GM18907 (cell line): Measurements from ENCODE around the gene BCAS1.
A peak's percentile ranks its signal among the peaks of the same experiment; 100 is the strongest.

Experiments
- ATAC-seq: cut with Tn5 transposase; IDR thresholded peaks from one replicate; pipeline ENCODE4 v1.9.1; 2021; ENCODE audit warnings: mild to moderate bottlenecking, moderate library complexity; ENCODE audit not compliant: unreplicated experiment

Gene BCAS1

GRCh38 chr20:53947501-53948195, 122.7 kb downstream of the BCAS1 start:
- no peak for ATAC-seq

- no peak for ATAC-seq
Observed at GRCh38 chr20:53946106-53946505, 124.3 kb downstream of the BCAS1 start.

DNA sequence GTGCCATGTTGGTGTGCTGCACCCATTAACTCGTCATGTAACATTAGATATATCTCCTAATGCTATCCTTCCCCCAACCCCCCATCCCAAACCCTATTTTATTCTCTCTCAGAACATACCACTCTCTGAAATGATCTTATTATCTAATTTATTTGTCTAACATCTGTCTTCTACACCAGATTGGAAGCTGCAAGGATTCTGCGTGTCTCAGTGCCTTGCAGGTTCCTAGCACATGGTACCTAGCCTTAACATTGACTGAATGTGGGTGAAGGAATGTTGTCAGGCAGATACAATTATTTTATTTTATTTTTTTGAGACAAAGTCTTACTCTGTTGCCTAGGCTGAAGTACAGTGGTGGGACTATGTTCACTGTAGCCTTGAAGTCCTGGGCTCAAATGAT, 124.9 kb downstream of the BCAS1 start:
- no peak for ATAC-seq

DNA sequence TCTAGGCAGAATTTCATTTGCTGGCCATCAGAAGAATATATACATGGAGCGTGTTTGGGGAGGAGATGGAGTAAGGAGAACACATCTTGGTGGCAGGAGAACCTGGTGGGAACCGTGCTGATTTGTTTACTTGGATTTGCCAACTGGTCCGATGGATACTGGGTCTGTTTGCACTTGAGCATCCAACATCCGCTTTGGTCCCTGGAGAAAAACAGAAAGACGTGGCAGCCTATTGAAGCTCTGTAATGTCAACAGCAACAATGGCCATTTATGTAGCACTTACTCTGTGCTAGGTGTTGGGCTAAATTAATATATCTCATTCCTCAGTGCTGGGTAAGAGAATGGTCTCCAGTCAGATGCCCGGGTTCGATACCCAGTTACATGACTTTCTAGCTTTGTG, 125.6 kb downstream of the BCAS1 start:
- no peak for ATAC-seq

DNA sequence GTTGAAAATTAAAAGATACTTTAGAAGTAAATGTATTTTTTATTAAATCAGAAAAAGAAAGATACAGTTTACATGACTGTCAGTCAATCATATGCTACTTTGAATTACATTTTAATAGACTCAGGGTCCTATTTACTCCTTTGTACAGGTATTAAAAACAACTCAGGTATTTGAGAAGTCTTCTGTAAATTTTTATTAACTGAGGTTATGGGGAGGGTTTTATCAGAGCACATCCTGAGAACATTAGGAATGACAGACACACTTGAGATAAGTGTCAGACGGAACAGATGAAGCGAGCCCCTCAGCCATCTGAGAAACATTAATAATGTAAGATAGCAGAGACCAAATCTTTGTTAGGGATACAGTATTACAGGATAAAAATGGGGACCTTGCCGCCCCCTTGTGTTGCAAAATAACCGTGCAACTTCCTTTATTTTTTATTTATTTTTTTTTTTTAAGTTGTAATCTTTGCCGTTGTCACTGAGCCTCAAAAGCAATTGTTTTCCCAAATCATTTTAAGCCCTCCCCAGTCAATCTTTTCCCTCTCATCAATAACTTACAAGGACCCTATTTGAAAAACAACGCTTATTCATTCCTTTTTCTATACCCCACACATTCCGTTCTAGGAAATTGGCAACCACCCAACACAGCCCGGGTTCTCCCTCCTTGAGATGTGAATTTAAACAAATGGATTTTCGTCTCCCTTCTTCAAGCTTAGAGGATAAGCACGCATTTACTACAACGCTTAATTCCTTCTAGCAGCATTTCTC, 126.7 kb downstream of the BCAS1 start:
- no peak for ATAC-seq

GRCh38 chr20:53942973-53943372, 127.4 kb downstream of the BCAS1 start:
- ATAC-seq, result no peak

- ATAC-seq, result no peak
Observed at GRCh38 chr20:53942472-53942816, 128.0 kb downstream of the BCAS1 start.

DNA sequence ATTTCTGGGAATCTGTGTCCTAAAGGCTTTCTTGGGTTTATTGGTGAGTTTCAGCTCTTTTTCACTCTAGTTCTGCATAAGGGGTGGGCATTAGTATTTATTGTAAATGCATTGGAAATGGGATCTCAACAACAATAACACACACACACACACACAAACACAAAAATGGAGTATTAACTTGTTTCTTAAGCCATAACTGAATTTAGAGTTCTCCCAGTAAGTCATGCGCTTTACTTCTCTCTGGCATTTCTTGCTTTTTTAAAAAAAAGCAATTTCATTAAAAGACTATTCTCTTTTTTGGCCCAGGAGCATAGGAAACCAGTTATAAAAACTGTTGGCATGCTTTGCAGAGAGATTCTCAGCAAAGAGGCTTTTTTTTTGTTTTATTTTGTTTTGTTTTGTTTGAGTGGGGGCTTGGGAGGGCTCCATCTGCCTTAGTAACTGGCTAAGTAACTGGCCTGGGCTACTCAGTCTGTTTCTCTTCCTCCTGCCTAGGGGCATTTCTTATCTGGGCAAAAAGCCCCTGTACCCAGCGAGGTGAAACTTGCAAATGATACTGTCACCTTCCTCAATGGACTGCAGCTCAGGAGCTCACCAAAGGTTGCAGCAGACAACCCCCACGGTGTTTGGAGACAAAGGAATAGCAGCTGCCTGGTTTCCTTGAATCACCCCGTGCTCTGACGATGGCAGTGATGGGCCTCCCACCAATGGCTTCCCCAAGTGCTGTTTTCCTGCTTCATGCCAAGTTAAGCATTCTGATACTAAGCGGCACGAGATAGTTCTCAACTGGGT, 128.5 kb downstream of the BCAS1 start:
- peak; percentile 56 for ATAC-seq

GRCh38 chr20:53940907-53941545, 129.4 kb downstream of the BCAS1 start:
- ATAC-seq, result no peak

DNA sequence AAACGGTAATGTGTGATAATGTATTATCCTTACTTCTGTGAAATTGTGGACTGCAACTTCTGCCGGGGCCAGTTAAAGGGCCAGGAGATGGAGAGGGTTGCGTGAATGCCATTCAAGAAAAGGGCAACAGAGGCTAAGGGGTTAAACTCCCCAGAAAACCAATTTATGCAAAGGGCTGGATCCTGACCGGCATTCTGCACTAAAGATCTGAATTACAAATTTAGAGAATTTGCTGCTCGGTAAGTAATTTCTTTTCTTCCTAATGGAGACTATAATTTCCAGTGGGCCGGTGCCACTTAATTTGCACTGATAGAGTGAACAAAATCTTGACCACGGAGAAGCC, 130.1 kb downstream of the BCAS1 start:
- no peak for ATAC-seq

DNA sequence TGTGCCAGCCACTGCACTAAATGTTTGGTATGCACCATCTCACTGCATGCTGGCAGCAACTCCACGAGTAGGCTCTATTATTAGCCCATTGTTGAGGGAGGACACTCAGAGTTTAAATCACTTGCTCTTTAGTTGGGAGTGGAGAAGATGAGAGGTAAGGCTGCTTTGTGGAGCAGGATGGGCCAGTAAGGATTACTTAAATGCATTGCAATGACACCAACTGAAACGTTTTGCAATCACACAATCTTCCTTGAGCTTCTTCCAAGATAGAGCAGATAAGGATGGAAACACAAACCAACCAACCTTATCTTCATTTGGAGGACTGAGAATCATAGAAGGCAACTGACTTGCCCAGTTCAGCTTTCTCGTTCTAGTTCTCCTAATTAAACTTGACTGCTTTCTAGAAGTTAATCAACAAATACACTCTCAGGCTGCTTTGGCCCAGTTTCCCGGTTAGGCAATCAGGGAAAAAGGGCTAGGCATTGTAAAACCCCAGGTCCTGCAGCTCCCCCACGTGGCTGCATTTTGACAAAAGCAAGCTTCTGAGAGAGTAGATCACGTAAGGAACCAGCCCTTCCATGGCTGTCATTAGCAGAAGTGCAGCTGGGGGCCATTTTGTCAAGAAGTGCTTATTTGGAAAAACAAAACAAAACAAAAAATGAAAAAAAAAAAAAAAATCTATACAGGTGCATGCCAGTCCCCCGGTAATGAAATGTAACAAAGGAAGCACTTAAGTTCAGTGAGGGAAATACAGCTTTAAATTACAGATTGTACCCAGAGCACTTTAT, 130.6 kb downstream of the BCAS1 start:
- ATAC-seq, result peak; percentile 76

DNA sequence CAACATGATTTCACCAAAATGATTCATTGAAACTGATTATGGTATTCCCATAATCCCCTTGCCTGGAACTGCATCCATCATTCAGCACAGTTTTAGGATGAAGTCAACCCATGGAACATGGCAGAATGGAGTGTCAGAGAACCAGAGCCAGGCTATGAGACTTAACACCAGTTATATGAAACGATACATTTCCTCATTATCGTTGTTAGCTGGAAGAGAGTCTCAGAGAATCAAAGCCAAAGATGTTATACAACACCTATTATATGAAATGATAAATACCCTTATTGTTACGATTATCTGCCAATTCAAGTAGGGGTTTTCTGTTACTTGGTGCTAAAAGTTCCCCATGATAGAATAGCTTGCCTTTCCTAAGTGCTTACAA, 131.2 kb downstream of the BCAS1 start:
- no peak for ATAC-seq

DNA sequence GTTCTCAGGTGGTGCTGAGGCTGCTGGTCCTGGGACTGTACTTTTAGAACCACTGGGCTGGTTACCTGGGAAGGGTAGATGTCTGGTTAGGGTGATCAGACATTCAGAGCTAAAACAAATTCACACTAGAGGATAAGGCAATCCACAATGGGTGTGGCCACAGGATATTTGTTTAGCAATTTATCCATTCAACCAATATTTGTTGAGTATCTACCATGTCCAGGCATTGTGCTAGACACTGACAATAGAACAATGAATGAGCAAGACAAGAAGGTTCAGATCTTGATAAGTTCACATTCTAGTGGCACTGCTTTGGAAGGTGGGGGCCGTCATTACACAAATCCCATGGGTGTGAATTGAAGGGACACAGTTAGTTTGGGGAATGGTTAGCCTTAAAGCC, 131.7 kb downstream of the BCAS1 start:
- ATAC-seq, result no peak

GRCh38 chr20:53937929-53938367, 132.4 kb downstream of the BCAS1 start:
- no peak for ATAC-seq

- ATAC-seq, result no peak
Observed at GRCh38 chr20:53937339-53937741, 133.1 kb downstream of the BCAS1 start.

- ATAC-seq, result peak; percentile 2
Observed at GRCh38 chr20:53935344-53936084, 134.9 kb downstream of the BCAS1 start.

DNA sequence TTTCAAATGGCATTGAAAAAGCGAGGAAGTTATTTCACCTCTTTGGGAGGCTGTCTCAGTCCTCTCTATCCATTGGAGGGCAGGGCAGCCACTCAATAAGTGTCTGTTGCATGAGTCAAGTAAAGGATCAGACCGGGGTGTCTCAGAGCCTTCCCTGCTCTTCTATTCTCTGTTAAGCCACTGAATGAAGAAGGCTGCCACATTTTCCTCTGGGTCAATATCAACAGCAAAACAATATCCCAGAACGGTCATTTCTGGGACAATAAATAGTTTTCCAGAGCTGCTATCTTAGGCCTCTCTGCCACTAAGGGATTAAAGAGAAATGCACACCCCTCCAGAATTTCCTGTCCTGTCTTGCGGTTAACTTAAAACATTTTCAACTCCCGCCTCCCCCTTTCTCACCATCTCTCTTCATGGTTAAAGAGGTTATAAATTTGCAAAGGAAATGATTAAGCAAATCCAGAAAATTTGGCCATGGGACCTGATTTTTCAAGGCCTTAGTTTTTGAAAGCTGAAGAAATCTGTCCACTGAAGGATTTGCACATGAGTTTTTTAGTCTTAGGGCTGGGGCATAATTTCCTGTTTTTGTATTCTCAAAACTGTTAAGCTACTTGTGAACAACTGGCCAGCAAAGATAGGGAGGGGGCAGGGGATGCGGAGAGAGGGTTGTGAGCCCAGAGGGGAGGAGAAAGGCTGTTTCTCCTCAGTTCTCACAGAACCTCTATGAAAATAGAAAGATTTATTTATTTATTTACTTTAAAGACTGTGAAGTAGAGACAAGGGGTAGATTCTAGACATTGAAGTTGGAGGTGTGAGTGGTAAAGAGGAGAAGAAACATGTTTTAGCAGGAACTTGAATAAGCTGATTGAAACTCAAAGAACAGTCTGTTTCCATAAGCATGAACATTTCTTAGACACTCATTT, 135.7 kb downstream of the BCAS1 start:
- ATAC-seq, result peak; percentile 38

- no peak for ATAC-seq
Observed at GRCh38 chr20:53933232-53933846, 137.1 kb downstream of the BCAS1 start.
